ENCODE data around the gene SULF2.
A peak's percentile ranks its signal among the peaks of the same experiment; 100 is the strongest.

The SULF2 gene

GRCh38 chr20:47667531-47668312 is 117.6 kb downstream of the SULF2 start:
- DNase-seq, result no peak

- no peak for DNase-seq
Measured at GRCh38 chr20:47667086-47667485, 118.2 kb downstream of the SULF2 start.

GRCh38 chr20:47666304-47666703 is 119.0 kb downstream of the SULF2 start:
- DNase-seq, result no peak

GRCh38 chr20:47665221-47665991 is 119.9 kb downstream of the SULF2 start:
- DNase-seq, result no peak

GRCh38 chr20:47664744-47665143 is 120.5 kb downstream of the SULF2 start:
- DNase-seq, result no peak

GRCh38 chr20:47664068-47664437 is 121.2 kb downstream of the SULF2 start:
- no peak for DNase-seq

GRCh38 chr20:47663354-47664067 is 121.8 kb downstream of the SULF2 start:
- peak; percentile 65 for DNase-seq

GRCh38 chr20:47662483-47663353 is 122.6 kb downstream of the SULF2 start:
- no peak for DNase-seq

- no peak for DNase-seq
Measured at GRCh38 chr20:47661714-47662113, 123.6 kb downstream of the SULF2 start.

GRCh38 chr20:47660983-47661700 is 124.1 kb downstream of the SULF2 start:
- no peak for DNase-seq

GRCh38 chr20:47660602-47660905 is 124.7 kb downstream of the SULF2 start:
- DNase-seq, result no peak

- no peak for DNase-seq
Measured at GRCh38 chr20:47659904-47660601, 125.2 kb downstream of the SULF2 start.

GRCh38 chr20:47656318-47656717 is 129.0 kb downstream of the SULF2 start:
- DNase-seq, result no peak

- DNase-seq, result no peak
Measured at GRCh38 chr20:47655635-47656034, 129.6 kb downstream of the SULF2 start.

- no peak for DNase-seq
Measured at GRCh38 chr20:47654370-47654769, 130.9 kb downstream of the SULF2 start.

GRCh38 chr20:47653869-47654268 is 131.4 kb downstream of the SULF2 start:
- DNase-seq, result no peak

- DNase-seq, result no peak
Measured at GRCh38 chr20:47652794-47653193, 132.5 kb downstream of the SULF2 start.

GRCh38 chr20:47652301-47652700 is 133.0 kb downstream of the SULF2 start:
- no peak for DNase-seq

- no peak for DNase-seq
Measured at GRCh38 chr20:47648943-47649342, 136.3 kb downstream of the SULF2 start.

- DNase-seq, result no peak
Measured at GRCh38 chr20:47647994-47648393, 137.3 kb downstream of the SULF2 start.

GRCh38 chr20:47645632-47646031 is 139.6 kb downstream of the SULF2 start:
- no peak for DNase-seq

GRCh38 chr20:47642624-47643023 is 142.7 kb downstream of the SULF2 start:
- no peak for DNase-seq
